ENCODE data around the gene ERICH3.

Gene ERICH3

DNA sequence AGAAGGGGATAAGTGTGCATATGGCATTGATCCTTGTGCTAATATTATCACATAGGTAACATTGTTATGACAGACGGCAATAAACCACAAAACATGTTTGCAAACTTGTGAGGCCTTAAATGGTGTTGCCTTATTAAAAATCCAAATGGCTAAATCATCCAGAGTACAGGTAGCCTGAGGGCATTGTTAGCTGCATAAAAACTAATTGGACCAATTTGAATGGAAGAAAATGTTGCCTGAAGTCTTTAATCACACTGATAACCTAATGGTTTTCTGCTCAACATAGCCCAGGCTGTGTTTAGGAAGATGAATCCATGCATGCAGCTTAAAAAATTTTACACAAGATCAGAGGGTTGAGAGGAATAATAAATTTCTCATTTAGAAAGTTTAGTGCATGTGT is 141.8 kb downstream of the ERICH3 start:
- in situ Hi-C loops (cut with HindIII; ENCODE audit: low pct_ligation_motif_present, low pct_unique_long_range_greater_than_20kb, low sequenced_read_pairs): no loop called here
- no peak for DNase-seq

GRCh38 chr1:74530892-74531291 is 142.7 kb downstream of the ERICH3 start:
- DNase-seq: no peak
- in situ Hi-C loops (cut with HindIII; ENCODE audit: low pct_ligation_motif_present, low pct_unique_long_range_greater_than_20kb, low sequenced_read_pairs): no loop called here

DNA sequence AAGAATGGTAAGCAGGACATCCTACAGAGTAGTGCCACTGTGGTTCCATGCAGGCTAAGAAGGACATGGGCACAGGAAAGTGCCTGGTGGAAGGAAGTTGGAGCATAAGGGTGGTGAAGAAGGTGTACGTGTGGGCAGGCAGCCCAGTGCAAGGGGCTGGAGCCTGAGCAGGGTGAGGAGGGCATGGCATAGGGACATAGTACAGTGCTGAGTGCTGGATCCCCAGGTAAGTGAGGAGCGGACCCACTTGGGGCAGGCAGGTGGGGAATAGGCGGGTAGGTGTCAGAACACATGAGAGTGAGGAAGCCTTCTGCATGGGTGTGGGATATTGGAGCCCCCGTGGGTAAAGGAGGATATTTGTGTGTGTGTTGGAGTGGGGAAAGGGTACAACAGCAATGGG is 145.5 kb downstream of the ERICH3 start:
- in situ Hi-C loops (cut with HindIII; ENCODE audit: low pct_ligation_motif_present, low pct_unique_long_range_greater_than_20kb, low sequenced_read_pairs): no loop called here
- DNase-seq: no peak

- no peak for DNase-seq
- in situ Hi-C loops (cut with HindIII; ENCODE audit: low pct_ligation_motif_present, low pct_unique_long_range_greater_than_20kb, low sequenced_read_pairs): no loop called here
Observed at GRCh38 chr1:74526708-74527107, 146.9 kb downstream of the ERICH3 start.

DNA sequence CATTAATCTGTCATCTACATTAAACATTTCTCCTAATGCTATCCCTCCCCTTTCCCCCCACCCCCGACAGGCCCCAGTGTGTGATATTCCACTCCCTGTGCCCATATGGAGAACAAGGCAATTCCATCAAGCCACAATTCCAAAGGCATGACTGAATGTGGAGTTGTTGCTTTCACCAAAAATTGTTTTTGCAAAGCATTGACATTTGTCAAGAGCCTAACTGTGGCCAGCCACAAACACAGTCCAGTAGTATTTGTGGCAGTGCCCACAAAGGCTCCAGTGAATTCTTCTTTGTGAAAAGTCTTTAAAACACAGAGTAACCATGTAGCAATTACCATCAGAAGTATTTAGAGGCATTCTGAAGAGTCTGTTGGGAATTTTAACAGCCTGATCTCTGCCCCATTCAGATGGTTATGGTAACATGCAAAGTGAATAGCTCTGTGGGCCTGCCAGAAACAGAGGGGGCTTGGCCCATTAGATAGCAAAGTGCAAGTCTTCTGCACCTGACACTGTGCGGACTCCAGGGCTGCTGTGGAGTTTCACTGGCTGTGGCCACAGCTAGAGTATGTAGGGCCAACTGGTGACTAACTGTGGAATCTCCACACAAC is 149.6 kb downstream of the ERICH3 start:
- in situ Hi-C loops (cut with HindIII; ENCODE audit: low pct_ligation_motif_present, low pct_unique_long_range_greater_than_20kb, low sequenced_read_pairs): no loop called here
- no peak for DNase-seq

DNA sequence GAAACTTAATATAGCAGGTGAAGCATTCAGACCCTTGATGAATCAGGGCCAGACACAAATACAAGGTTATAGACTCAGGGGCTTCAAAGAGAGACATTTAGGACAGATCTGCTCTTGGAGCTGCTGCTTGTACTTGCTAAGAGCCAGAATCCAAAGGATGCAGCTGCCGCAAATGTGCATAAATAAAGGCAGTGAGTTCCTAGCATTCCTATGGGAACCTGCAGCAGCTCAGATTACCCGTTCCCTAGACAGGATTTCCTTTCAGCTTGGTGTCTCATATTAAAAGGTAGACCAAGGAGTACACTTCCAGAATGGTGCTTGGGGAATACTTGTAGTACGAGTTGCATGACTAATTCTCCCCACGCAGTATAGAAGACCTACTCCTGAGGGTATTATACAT is 151.4 kb downstream of the ERICH3 start:
- no peak for DNase-seq
- in situ Hi-C loops (cut with HindIII; ENCODE audit: low pct_ligation_motif_present, low pct_unique_long_range_greater_than_20kb, low sequenced_read_pairs): no loop called here

All from ACHN (cell line).